RPMI7951 (cell line): ENCODE measurements around the gene ZBTB20. TPM values are rescaled to one million over a fixed set of nuclear protein-coding genes. Genes with fewer than 3 reads are reported as not detected.

Experiments used
- DNase-seq: peaks from one replicate; pipeline ENCODE4 v3.0.0-alpha.2; 2012; ENCODE audit warnings: low read depth
- total RNA-seq: library from RNA; depleted of rRNA; stranded (reverse); fragments of >200 nt; shearing (Covaris generic); gene quantifications from 2 replicates; pipeline ENCODE4 v1.2.3, GENCODE V29; 2014

Gene ZBTB20
- total RNA-seq, 1 experiment from 2014 or later, result 9.0 TPM

DNA sequence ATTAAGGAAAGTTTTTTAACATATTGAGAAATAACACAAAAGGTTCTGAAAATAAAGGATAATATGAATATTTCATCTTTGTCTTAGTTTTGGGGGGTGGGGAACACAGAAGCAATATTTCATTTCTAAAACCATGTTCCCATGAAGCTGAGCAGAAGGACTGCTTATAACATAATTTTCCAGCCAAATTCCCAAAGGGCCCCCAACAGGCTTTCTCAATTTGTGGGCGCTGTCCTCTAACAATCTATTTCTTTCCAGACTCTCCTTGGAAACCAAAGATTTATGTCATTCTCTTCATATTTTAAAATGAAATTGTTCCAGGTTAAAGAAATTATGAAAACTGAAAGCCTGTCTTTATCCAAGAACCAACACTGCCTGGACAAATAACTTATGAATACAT is 273.5 kb downstream of the ZBTB20 start:
- DNase-seq, result no peak

DNA sequence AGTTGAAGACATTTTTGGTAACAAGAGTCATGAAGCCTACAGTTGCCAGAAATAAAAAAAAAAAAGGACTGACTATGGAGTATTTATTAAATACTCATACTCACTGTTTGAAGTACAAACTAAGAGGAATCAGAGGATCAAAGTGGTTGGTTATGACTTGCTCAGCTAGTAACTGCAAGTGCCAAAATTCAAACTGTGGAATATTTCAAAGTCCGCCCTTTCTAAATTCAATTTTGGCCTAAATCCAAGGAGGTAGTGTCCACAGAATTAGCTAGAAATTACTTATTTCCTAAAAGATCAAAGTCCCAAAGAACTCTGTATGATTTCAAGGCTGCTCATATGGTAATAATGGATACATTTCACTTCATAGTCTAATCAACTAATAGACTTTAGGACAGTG is 274.5 kb downstream of the ZBTB20 start:
- DNase-seq, result no peak

DNA sequence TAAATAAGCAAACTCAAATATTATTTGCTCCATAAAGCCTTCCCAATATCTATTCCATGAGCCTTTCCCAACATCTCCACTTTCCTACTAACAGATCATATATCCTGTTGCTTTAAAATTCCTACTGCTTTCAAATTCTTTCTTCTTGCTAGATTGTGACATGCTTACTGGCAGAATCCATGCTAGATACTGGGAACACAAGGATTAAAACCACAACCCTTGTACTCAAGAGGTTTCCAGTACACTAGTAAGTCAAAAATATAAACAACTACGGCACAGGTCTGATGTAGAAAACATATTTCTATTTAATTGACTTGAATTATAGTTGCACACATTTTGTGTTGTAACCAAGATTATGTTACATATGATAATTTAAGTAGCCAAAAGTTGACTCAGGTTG is 275.0 kb downstream of the ZBTB20 start:
- no peak for DNase-seq

DNA sequence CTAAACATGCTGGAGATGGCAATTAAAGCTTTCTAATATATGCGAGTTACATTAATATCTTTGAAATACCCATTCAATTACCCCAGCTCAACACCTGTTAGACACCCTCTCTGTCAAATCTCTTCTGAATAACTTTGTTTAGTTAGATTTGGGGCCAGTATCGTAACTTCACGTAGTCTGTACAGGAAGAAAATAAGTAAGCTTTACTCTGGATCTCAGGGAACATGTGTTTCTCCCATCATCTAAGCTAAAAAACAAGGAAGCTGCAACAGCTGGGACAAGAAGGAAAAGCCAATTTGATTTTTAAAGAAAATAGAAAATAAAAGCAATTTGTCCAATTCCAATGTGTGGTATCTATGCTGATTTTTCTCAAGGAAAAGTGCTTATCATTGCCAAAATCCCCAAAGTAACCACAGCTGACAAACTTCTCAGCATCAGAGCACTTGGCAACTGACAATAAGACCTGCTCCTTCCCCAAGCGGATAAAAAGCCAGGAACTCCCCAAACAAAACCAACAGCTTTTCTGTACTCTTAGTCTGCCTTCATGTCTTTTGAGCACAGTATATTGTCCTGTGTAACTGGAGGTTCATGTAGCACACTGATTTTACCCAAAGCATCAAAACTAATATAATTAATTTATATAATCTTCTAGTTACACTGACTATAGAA is 279.1 kb downstream of the ZBTB20 start:
- no peak for DNase-seq

DNA sequence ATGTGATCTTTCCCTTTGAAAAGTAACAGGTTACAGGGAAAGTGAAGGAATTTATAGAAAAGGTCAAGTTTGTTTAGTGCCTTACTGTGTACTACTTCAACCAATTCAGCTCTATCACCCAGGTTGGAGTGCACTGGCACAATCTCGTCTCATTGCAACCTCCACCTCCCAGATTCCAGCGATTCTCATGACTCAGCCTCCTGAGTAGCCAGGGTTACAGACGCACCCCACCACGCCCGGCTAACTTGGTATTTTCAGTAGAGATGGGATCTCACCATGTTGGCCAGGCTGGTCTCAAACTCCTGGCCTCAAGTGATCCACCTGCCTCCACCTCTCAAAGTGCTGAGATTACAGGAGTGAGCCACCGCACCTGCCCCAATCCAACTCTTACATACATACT is 279.7 kb downstream of the ZBTB20 start:
- no peak for DNase-seq

DNA sequence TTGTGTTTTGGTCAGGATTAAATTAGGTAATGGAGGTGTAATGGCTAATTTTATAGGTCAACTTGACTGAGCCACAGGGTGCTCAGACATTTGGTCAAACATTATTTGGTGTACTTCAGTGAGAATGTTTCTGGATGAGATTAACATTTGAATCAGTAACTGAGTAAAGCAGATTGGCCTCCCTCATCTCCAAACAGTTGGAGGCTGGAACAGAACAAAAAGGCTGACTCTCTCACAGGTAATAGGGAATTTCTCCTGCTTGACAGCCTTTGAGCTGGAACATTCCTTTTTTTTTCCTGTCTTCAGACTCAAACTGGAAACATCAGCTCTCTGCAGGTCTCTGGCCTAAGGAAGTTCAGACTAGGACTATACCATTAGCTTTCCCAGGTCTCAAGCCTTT is 280.7 kb downstream of the ZBTB20 start:
- DNase-seq, result no peak

DNA sequence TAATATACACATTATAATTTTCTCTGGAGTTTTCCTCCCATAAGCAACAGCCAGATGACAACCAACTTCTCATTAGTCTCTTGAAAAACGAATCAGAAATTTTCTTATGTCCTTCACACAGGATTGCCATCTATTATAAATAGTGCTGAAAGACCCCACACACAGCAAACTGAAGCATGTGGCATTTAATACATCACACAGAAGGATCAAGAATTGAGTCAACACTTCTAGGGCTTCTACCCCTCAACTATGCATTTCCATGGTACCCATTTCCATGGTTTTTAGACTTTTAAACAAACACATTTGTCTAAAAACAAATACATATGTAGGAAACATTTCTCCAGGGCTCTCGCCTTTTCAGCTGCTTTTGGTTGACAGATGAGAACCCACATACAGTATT is 282.1 kb downstream of the ZBTB20 start:
- no peak for DNase-seq

DNA sequence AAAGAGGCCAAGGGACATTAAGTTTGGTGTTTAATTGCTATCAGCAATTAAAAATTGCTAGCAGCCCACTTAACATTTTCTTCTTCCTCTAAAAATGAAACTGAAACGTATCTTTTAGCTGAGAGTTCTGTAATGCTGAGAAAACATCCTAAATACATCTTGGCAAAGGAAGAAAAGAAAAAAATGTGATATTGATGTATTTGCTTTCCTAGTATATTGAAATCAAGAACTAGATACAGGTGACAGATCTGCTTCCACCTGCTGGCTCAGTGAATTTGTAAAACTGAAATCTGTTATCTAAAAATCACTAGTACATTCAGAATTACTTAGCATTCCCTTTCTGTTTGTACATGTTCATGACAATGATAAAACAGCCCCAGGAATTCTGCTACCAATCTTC is 283.2 kb downstream of the ZBTB20 start:
- no peak for DNase-seq

DNA sequence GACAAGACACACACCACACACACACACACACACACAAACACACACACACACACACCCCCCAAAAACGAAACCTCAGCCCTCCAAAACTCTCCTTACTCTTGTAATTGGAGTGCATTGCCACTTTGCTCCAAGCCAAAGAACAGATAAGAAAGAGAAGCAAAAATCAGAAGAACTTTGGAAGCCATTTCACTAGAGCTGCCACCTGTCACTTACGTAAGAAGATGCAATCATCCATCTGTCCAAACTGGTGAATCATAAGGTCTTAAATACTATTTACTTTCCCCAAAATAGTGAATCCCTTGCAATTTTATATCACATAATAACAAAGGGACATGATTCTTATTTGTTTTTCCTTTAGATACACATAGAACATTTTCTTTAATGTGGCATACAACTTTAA is 285.4 kb downstream of the ZBTB20 start:
- no peak for DNase-seq

DNA sequence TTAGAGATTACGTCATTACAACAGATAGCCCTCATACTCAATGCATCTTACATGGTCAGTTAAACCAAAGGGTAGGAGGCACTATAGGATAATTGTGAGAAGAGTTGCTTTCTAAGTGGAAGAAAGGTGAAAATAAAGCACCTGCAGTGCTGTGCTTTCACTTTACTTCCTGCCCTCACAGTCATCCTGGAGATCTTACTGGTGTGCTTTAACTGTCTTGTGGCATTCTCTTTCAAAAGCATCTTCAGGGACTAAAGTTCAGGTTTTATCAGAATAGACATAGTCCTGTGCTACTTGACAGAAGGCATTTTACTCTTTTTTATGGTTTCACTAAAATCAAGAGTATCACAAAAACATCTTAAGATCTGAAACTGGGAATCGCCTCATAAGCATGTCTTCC is 286.6 kb downstream of the ZBTB20 start:
- DNase-seq, result no peak

DNA sequence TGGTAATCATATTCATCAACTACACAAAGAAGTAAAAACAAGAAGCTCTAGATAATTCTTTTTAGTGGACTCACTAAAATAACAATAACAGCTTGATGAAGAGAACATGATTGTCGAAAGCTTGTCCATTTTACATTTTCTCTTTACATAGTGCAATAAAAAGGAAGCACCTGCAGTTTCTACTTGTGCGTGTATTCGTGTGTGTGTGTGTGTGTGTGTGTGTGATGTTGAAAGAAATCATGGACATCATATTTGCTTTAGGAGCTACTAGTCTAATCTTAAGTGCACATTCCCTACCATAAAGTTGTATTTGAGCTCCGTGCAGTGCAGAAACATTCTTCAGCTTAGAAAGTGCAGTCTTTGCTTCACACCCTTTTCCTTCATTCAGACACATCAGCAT is 288.8 kb downstream of the ZBTB20 start:
- DNase-seq, result no peak

DNA sequence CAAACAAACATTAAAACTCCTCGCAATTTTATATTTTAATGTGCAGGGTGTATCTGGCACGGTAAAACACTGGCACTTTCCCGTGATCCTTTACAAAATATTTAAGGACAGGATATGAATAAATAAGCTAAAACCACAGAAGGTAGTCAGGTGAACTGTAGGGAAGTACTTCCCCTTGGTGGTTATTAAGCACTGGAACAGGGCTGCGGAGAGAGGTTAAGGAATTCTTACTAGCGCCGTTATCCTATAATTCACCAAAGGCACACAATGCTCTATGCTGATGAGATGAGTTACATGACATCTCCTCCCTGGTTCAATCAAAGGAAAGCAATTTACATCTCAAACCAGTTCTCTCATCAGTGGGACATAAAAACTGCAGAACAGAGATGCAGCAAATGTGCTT is 289.8 kb downstream of the ZBTB20 start:
- DNase-seq, result no peak

DNA sequence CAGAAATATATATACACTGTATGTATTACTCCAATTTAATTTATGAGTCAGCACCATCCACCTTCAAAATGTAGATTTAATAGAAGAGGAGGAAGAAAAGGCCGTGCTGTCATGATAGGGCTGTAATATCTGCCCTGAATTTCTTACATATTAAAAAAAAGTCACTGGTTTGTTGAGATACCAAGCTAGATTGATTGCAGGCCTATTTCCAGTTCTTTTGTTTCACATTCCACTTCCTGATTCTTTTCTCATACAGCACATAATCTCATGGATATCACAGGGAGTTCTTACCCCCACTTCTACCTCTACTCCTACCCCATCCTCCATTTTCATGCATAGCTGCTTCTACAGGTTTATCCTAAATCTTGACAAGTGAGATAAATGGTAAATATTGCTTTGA is 290.3 kb downstream of the ZBTB20 start:
- no peak for DNase-seq

DNA sequence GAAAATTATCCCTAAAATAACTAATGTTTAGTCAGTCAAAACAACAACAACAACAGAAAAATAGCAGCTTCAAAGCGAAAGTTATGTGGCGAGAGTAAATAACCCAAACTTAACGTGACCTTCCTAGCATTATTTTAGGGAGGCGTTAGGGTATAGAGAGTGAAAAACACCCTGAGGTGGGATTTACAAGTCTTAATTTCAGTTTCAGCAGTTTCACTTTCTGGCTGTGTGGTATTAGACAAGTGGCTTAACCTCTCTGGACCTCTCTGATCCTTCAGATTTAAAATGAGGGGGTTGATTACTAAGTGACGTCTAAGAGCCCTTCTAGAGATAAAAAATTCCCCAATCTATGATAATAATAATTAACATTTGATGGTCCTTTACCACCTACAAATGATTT is 291.2 kb downstream of the ZBTB20 start:
- DNase-seq, result no peak

DNA sequence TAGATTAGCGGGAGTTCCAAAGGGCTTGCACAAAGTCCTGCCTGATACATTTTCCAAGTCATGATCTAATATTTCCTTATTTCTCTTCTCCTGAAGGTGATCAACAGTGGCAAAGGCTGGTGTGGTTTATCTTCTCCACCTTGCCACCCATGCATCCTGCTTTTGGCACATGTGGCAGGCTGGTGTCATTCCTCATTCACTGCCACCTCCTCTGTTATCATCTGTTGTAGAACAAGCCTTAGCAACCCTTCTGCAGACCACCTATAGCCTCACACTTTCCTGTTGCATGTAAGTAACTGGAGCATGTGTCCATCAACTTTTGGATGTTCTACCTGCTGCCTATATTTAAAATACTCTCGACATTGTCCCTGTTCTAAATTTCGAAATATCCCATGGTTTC is 294.1 kb downstream of the ZBTB20 start:
- no peak for DNase-seq

DNA sequence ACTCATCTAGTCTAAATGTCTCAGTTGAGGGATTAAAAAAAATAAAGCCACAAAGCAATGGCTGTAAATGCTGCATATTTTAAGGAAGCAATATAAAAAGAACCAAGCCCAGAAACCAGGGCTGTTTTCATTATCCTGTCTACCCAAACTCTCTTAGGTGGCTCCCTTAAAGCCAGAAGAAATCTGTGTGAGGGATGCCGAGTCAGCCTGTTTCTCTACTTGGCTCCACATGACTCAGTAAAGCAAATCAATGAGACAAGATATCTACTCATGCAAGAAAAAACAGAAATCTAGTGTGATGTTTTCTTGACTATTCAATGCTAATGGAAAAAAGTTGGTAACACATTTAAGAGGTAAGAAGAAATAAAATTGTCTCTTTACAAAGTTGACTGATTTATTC is 296.2 kb downstream of the ZBTB20 start:
- peak; percentile 11 for DNase-seq

DNA sequence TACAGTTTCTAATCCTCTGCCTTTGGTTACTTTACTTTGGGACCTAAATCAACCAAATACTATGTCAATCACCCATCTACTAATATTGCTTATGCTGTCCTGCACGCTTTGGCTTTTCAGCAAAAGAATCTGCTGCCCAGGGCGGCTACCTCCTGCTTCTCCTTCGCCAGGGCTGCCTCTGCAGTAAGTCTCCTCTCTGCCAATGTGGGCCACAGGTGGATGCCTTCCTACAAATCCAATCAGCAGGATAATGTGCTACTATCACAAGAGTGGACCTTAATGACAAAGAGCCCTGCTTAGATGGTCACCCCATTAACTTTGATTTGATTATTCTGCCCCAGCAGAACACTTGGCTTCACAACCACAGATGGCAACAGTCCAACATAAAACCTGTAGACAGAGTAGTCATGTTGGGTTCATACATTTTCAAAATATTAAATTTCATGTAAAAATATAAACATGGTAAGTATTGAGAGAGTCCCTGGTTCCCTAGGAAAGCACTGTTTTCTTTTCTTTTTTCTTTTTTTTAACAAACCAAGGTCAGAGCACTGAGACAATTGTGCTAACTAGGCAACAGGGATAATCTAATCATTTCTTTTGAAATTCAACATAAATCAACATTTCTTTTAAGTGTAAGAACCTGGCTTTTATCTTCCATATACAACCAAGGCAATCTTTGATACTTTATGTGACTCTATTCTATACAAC is 298.3 kb downstream of the ZBTB20 start:
- DNase-seq, result no peak

DNA sequence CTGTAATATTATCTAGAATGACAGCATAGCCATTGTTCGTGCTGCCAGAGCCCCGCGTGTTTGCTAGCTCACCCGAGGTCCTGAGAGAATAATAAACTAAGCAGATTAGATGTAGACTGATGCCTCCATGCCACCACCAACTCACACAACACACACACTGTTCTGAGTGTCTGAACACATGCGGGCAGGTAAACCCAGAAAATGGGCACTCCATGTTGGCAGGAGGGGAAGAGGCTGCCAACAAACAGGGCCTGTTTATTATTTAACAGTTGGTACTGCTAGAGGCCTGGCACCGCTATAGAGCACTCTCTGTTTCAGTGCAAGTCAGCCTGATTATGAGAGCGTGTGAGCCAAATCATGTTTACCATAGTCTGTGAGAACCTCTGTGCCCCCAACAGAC is 299.0 kb downstream of the ZBTB20 start:
- no peak for DNase-seq

DNA sequence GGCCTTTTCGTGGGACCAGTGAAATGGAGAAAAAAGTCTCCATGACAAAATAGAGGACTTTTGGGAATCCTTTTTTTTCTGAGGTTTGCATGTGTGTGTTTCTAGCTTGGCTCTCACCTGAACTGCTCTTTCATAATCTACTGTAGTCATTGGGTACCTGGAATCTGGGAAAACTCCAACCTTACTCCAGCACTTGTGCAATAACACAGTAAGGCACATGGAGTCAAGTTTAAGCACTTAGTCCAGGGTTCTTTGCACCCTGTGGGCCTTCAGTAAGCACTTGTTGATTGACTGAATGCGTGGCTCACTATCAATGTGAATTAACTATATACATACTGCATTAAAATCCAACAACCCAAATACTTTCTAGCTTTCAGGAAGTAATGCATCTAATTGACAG is 299.5 kb downstream of the ZBTB20 start:
- DNase-seq, result no peak

DNA sequence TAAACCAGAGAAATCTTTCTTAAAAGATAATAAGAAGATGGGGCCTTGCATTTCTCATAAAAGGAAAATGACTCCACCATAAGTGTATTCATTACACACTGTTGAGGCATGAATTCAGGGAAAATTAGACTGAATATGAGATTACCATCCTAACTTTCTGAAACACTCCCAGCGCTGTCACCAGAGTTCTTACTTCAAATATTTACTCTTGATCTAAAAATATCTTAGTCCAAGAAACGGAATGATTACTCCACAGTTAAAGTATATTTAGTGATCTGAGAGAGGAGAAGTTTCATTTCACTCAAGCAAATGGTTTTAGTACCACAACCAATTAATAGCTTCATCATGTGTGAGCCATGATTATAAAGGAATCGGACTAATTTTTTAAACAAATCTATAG is 300.3 kb downstream of the ZBTB20 start:
- DNase-seq, result no peak

DNA sequence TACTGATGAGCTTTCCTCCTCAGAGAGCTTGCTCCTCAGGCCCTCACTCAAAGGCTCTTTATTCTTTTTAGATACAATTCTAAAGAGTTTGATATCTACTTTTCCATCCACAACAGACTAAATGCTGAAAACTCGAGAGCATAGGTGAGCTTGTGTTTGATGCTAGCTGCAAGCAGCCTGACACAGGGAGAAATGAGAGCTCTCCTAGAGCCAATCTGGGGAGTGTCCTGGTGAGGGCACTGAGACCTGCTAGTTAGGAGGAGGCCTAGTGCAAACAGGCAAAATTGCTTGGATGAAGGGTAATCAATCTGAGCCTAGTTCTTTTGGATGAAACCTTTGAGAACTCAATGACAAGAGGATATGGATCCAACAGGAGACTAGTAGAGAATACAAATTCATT is 300.8 kb downstream of the ZBTB20 start:
- DNase-seq, result no peak

DNA sequence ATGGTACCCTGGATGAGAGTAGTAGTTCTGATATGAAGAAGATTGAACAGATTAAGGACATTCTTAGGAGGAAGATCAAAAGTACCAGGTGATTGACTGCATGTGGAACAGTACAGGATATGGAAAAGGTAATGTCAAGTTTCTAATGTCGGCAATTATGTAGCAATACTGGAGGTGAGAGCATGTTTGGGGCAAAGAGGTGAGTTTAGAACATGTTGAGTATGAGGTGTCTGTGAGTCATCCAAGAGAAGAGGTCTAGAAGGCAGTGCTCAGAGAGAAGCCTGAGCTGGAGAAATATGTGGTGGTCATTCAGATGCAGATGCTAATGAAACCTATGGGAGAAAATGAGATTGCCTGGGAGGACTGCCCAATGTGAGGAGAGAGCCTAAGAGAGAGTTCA is 305.6 kb downstream of the ZBTB20 start:
- peak; percentile 3 for DNase-seq

DNA sequence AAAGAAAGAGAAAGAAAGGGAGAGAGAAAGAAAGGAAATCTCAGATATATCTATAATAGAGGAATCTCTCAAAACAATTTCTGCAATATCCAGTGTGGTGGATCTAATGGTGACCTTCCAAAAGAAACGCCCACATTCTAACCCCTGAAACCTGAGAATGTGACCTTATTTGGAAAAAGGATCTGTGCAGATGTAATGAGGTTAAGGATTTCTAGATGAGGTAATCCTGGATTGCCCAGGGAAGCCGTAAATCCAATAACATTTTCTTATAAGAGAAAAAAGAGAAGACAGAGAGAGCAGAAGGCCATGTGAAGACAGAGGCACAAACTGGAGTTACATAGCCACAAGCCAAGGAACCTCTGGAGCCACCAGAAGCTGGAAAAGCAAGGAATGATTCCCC is 307.6 kb downstream of the ZBTB20 start:
- peak; percentile 10 for DNase-seq

DNA sequence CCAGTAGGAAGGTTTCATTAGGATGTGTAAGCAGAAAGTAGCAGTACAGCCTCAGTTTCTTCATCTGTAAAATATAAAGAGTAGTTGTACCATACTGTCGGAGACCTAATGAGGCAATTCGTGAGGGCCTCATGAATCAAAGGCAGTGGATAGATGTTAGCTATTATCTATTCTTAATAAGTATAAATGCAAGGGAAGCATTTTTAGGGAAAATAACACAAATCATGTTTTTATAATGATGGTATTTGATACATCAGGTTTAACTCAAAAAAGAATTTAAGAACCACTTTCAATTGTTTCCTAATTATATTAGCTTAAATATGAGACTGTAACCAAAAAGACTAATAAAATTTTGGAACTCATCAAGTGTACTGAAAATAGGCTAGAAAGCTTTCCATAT is 309.1 kb downstream of the ZBTB20 start:
- no peak for DNase-seq
